Ascending aorta (tissue), 2 donors: ENCODE measurements around the gene AURKAIP1. TPM values are rescaled to one million over a fixed set of nuclear protein-coding genes. Genes with fewer than 3 reads are reported as not detected.
A peak's percentile ranks its signal among the peaks of the same experiment; 100 is the strongest.

ENCODE experiments used
- DNase-seq, 2 donors: peaks; one replicate each; pipeline ENCODE4 v3.0.0-alpha.2; 2019; ENCODE audit warnings: low spot score in 2 of 2
- H3K27ac ChIP-seq, 2 donors: fragments of 200-600 bp; sonication (generic); one replicate each; pipeline ENCODE4 v1.5.1; 2016 to 2017; ENCODE audit warnings: mild to moderate bottlenecking in 1 of 2
- H3K27me3 ChIP-seq: fragments of 200-600 bp; sonication (generic); one replicate; pipeline ENCODE4 v1.5.1; 2017
- H3K36me3 ChIP-seq, 2 donors: fragments of 200-600 bp; sonication (generic); one replicate each; pipeline ENCODE4 v1.5.1; 2016
- H3K4me1 ChIP-seq, 2 donors: fragments of 200-600 bp; sonication (generic); one replicate each; pipeline ENCODE4 v1.5.1; 2016 to 2017; ENCODE audit warnings: mild to moderate bottlenecking in 1 of 2
- H3K4me3 ChIP-seq, 2 donors: fragments of 200-600 bp; sonication (generic); one replicate each; pipeline ENCODE4 v1.5.1; 2016 to 2017; ENCODE audit warnings: mild to moderate bottlenecking in 1 of 2
- H3K9me3 ChIP-seq, 2 donors: fragments of 200-600 bp; sonication (generic); one replicate each; pipeline ENCODE4 v1.5.1; 2016
- intact Hi-C: fragments of 100-400 bp; cut with DNase I; formaldehyde crosslinking; loops from one replicate; pipeline ENCODE4 v1.15.1; 2023
- total RNA-seq: library from RNA; depleted of rRNA; stranded (reverse); fragments of >200 nt; gene quantifications from one replicate; pipeline ENCODE4 v1.1.0, GENCODE V29; 2016
- TF ChIP-seq, protein P1 (sequence below), 3 experiments: fragments of 200-600 bp in 2 of 3; fragments of 450-650 bp in 1 of 3; sonication (generic) in 2 of 3; IDR thresholded peaks; one replicate each; pipeline ENCODE4 v1.5.1; 2016 to 2019; ENCODE audit warnings: antibody characterized with exemption in 3 of 3, mild to moderate bottlenecking in 1 of 3, moderate library complexity in 1 of 3

AURKAIP1 gene
- 247 TPM for total RNA-seq

DNA sequence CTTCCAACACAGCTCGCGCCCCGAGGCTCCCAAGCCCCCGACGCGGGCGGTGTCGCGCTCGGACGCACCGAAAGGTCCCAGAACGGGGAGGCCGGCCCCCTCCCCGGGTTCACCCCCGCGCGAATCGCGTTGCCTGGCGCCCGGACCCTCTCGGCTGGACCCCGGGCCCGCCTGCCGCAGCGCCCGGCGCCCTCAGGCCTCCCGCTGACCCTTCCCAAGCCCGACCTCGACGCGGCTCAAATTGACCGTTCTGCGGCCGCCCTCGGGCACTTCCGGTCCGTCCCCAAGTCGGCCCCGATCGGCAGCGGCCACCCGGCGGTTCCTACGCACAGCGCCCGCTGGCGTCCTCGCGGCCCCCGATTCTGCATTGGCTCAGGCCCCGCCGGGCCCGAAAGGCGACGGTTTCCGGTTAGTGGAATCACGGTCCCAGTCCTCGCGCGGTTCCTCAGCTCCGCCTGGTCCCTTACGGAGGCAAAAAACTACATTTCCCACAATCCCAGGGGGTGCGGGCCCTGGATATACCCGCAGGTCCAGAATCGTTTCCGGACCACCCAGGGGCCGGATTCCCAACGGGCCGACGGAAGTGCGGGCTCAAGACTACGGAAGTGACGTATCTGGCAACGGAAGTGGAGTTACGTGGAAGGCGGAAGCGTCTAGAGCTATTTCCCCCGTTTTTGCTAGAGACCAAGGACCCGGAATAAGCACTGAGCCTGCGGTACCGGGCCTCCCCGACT is at the start of gene AURKAIP1:
TSS of gene AURKAIP1 (minus strand) at position 279 of the 734 bp plus-strand sequence. CDS start 451 bp downstream, outside the sequence.
- peaks cover 23 to 26% of the 10 kb centered on the region in 2 donors for H3K4me1 ChIP-seq
- DNase-seq, result peak; percentile 96 to 99
- TF ChIP-seq, protein P1, sequence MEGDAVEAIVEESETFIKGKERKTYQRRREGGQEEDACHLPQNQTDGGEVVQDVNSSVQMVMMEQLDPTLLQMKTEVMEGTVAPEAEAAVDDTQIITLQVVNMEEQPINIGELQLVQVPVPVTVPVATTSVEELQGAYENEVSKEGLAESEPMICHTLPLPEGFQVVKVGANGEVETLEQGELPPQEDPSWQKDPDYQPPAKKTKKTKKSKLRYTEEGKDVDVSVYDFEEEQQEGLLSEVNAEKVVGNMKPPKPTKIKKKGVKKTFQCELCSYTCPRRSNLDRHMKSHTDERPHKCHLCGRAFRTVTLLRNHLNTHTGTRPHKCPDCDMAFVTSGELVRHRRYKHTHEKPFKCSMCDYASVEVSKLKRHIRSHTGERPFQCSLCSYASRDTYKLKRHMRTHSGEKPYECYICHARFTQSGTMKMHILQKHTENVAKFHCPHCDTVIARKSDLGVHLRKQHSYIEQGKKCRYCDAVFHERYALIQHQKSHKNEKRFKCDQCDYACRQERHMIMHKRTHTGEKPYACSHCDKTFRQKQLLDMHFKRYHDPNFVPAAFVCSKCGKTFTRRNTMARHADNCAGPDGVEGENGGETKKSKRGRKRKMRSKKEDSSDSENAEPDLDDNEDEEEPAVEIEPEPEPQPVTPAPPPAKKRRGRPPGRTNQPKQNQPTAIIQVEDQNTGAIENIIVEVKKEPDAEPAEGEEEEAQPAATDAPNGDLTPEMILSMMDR (IDR thresholded peaks at IDR 0.05), result peak in 2 of 3 experiments; percentile 10 to 32
- H3K36me3 ChIP-seq, result peaks cover 7 to 9% of the 10 kb centered on the region in 2 donors
- H3K27ac ChIP-seq, result peak within 1 kb of the TSS; percentile 97 to 98
- no peaks in the 10 kb centered on the region for H3K9me3 ChIP-seq
- H3K27me3 ChIP-seq, result no peaks in the 10 kb centered on the region
- intact Hi-C loops, result loop anchor here (1.0 to 2.0 kb wide), 7 partner anchors 16 to 143 kb away; partner anchors contain the start of genes B3GALT6, CCNL2, DVL1 and MRPL20
- peak within 1 kb of the TSS; percentile 93 to 100 for H3K4me3 ChIP-seq

DNA sequence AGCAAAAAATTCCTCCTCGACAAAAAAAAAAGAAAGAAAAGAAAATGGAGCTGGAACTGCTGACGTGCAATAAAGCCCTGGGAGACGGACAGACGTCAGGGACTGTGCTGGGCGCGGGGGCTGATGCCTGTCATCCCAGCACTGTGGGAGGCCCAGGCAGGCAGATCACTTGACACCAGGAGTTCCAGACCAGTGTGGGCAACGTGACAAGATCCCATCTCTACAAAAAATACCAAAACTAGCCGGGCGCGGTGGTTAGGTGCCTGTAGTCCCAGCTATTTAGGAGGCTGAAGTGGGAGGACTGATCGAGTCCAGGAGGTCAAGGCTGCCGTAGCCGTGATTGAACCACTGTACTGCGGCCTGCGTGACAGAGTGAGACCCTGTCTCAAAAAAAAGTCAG is 49.7 kb upstream of the AURKAIP1 start:
- H3K4me1 ChIP-seq, result peaks cover 0 to 2% of the 10 kb centered on the region in 2 donors
- no peaks in the 10 kb centered on the region for H3K36me3 ChIP-seq
- H3K27me3 ChIP-seq, result no peaks in the 10 kb centered on the region
- no peak overlapping the region for H3K4me3 ChIP-seq
- intact Hi-C loops, result no loop called here
- no peak for DNase-seq
- no peaks in the 10 kb centered on the region for H3K9me3 ChIP-seq
- TF ChIP-seq, protein P1 (IDR thresholded peaks at IDR 0.05), result no peak
- H3K27ac ChIP-seq, result no peak overlapping the region

DNA sequence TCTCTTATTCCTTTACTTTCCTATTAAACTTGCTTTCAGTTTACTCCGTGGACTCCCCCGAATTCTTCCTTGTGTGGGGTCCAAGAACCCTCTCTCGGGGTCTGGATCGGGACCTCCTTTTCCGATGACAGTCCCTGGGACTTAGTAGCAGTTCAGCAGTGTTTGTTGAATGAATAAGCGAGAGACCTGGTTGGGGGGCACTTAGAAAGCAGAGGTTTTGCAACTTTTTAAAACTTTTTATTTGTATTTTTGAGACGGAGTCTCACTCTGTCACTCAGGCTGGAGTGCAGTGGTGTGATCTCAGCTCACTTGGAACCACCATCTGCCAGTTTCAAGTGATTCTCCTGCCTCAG is 48.2 kb upstream of the AURKAIP1 start:
- Histone ChIP-seq H3K4me3 (no peak overlapping the region), H3K27me3 (no peaks in the 10 kb centered on the region), H3K36me3 (no peaks in the 10 kb centered on the region), H3K27ac (no peak overlapping the region), H3K9me3 (no peaks in the 10 kb centered on the region), H3K4me1 (peaks cover 0 to 2% of the 10 kb centered on the region in 2 donors)
- TF ChIP-seq, protein P1 (IDR thresholded peaks at IDR 0.05), result no peak
- no peak for DNase-seq
- intact Hi-C loops, result no loop called here

DNA sequence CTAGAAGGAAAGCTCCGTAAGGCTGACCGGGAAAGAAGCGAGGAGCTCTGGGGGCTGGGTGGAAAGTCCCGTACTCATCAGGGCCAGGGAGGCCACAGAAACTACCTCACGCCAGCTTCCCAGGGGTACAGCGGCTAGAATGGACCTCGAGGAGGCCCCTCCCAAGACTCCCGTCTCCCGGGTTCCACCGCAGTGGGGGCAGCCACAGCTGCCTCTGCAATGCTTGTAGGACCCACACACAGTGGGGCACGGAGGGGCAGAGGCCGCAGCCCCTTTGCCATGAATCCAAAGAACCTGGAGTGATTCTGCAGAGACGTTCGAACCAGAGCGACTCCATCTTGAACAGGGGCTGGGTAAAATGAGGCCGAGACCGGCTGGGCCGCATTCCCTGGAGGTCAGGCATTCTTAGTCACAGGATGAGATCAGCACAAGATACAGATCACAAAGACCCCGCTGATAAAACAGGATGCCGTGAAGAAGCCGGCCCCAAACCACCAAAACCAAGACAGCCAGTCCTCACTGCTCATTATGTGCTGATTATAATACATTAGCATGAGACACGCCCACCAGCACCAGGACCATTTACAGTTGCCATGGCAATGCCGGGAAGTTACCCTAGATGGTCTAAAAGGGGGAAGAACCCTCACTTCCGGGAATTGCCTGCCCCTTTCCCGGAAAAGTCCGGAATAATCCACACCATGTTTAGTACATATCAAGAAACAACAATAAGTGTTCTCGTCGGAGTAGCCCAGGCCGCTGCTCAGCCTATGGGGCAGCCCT is 47.6 kb upstream of the AURKAIP1 start:
- intact Hi-C loops, result no loop called here
- H3K4me3 ChIP-seq, result no peak overlapping the region
- peaks cover 0 to 2% of the 10 kb centered on the region in 2 donors for H3K4me1 ChIP-seq
- TF ChIP-seq, protein P1 (IDR thresholded peaks at IDR 0.05), result no peak
- no peaks in the 10 kb centered on the region for H3K36me3 ChIP-seq
- no peak overlapping the region for H3K27ac ChIP-seq
- no peaks in the 10 kb centered on the region for H3K27me3 ChIP-seq
- no peaks in the 10 kb centered on the region for H3K9me3 ChIP-seq
- DNase-seq, result peak in 1 of 2 donors; percentile 58

DNA sequence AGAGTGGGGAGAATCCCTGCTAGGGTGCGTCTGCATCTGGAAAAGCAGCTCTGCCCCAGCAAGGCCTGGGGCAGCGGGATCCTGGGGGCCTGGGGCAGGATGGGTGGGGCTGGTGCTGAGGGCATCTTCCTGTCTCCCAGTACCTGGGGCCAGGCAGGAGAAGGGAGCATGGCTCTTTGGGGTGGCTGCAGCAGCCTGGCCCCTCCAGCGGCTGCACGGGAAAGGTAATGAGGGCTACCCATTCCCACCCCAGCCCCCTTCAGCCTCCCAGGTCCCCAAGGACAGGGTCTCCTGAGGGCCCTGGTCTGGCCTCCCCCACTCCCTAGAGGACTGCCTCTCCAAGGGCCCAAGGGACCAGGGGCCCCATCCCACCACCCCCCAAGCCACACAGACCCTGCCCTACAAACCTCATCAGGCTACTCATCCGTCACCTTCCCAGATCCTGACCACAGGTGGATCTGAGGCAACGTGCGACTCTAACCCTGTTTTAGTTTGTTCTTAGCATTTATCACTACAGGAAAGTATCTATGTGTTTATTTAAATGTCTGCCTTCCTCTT is 47.0 kb upstream of the AURKAIP1 start:
- Histone ChIP-seq H3K27me3 (no peaks in the 10 kb centered on the region), H3K9me3 (no peaks in the 10 kb centered on the region), H3K4me1 (no peaks in the 10 kb centered on the region), H3K27ac (no peak overlapping the region), H3K36me3 (no peaks in the 10 kb centered on the region), H3K4me3 (no peak overlapping the region)
- TF ChIP-seq, protein P1 (IDR thresholded peaks at IDR 0.05), result no peak
- intact Hi-C loops, result no loop called here
- no peak for DNase-seq
